GM12873 (cell line): ENCODE data around the gene CD28.

Source experiments
- TF ChIP-seq, protein P1 (sequence below): IDR thresholded peaks from 2 replicates; pipeline ENCODE4 v1.5.1; 2012; ENCODE audit warnings: low read depth, mild to moderate bottlenecking, moderate library complexity, low read length, control low read depth; ENCODE audit not compliant: insufficient read depth; ENCODE audit errors: missing control alignments

CD28 gene

DNA sequence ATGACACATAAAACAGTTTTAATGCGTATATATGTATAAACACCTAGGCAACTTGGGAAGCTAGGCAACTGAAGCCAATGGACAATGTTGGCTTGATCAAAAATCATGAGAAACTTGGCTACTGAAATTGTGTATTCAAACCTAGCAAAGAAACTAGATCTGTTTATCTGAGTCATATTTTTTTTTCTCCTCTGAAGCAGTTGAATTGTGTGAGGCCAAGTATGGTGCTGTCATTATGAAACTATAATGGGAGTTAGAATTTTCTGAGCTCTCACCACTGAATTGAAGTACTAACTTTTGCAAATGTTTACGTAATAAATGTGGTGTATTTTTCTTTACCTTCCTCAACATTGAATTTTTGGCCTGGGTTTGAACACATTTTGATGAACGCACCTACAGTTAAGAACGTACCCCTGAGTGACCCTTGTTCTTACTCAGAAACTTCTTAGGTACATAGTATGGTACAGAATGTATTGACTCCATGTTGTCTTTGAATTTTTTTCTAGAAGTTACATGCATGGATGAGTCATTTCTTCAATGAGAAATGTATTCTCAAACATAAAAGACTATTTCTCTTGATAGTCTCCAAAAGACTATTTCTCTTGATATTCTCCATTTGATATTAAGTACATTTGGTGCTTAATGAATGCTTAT lies 23.8 kb downstream of the CD28 start:
- TF ChIP-seq, protein P1, sequence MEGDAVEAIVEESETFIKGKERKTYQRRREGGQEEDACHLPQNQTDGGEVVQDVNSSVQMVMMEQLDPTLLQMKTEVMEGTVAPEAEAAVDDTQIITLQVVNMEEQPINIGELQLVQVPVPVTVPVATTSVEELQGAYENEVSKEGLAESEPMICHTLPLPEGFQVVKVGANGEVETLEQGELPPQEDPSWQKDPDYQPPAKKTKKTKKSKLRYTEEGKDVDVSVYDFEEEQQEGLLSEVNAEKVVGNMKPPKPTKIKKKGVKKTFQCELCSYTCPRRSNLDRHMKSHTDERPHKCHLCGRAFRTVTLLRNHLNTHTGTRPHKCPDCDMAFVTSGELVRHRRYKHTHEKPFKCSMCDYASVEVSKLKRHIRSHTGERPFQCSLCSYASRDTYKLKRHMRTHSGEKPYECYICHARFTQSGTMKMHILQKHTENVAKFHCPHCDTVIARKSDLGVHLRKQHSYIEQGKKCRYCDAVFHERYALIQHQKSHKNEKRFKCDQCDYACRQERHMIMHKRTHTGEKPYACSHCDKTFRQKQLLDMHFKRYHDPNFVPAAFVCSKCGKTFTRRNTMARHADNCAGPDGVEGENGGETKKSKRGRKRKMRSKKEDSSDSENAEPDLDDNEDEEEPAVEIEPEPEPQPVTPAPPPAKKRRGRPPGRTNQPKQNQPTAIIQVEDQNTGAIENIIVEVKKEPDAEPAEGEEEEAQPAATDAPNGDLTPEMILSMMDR, result no peak

DNA sequence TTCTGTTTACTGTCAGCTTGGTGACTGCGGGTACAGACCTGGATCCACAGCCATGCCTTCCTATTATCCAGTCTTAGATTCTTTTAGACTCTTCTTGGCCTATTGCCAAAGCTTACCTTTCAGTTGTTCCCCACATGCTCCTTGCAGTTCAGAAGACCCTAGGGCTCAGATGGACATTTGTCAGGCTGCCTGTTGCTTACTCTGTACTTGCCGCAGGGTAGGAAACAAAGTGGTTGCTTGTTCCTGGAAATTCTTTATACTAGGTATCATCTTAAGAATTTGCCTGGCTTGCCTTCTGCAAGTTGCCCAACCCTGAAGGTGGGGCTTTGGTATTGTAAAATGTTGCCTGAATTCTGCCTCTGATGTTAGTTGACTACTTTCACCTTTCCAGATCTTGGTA lies 24.4 kb downstream of the CD28 start:
- TF ChIP-seq, protein P1, result no peak

DNA sequence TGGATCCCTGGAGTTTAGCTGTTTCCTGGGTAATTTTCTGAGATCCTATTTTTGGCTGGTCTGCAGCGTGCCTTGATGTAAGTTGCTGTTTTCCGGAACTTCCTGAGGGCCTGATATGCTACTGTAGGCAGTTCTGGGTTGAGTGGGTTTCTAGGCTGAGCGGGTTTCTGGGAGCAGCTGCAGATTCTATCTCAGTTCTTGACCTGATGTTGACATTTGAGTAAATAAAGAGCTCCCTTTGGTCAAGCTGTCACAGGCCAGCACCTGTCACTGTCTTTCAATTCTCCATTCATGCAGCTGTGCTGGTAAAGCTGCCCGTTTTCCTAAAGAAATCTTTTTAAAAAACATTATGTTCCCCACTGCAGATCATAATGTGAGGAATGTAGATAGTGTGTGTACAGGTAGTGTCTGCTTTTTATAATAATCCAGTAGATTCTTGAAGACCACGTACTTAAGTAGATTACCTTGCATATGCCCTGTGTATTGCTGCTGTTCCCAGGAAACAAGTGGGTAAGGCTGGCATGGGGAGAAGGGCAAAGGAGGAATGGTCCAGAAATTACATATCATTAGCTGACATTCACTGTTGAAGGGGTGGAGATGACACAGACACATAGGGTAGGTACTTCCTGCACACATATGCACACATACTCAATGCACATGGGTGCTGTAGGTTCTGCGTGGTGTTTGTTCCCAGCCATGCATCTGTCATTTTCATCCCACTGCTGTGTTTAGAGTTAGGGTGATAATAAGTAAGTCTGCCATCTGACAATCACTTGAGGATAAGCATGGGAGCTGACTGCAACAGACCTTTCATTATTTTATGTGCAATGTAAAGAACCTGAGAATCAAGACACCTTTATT lies 25.9 kb downstream of the CD28 start:
- TF ChIP-seq, protein P1, result no peak

DNA sequence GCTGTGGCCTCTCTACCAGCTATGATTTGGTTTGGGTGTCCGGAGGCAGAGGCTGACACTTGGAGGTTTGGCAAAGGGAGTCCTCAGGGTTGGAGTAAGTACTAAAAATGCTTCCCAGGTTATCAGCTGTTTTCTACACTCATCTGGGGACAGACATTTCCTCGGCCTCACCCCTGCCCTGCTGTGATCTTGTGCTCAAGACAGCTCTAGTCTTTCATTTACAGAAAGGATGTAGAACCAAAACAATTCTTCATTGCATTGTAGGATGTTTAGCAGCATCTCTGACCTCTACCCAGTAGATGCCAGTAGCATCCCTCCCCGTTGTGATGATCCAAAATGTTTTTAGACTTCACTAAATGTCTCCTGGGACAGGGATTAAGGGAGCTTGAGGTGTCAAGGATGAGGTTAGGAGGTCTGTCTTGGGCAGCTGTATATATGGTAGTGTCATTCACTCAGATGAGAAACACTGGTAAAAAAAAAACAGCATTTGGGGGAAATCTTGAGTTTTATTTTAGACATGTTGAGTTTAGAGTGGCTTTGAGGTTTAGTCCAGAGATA lies 26.6 kb downstream of the CD28 start:
- TF ChIP-seq, protein P1, result no peak

DNA sequence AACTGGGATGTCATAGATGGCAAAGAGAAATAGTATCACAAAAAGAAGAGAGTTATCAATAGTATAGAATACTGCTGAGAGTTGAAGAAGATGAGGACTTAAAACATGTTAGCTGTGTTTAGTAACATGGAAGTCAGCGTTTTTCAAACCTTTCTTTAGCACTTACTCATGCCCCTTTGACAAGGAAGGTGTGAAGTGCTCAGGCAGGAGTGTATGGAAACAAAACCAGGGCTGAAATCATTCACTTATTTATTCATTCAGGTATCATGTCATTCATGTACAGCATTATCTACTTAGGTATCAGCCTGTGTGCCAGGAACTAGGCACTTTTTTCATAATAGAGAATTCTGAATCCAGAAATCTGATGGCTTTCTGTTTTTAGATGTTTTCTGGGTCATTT lies 27.2 kb downstream of the CD28 start:
- TF ChIP-seq, protein P1, result no peak

DNA sequence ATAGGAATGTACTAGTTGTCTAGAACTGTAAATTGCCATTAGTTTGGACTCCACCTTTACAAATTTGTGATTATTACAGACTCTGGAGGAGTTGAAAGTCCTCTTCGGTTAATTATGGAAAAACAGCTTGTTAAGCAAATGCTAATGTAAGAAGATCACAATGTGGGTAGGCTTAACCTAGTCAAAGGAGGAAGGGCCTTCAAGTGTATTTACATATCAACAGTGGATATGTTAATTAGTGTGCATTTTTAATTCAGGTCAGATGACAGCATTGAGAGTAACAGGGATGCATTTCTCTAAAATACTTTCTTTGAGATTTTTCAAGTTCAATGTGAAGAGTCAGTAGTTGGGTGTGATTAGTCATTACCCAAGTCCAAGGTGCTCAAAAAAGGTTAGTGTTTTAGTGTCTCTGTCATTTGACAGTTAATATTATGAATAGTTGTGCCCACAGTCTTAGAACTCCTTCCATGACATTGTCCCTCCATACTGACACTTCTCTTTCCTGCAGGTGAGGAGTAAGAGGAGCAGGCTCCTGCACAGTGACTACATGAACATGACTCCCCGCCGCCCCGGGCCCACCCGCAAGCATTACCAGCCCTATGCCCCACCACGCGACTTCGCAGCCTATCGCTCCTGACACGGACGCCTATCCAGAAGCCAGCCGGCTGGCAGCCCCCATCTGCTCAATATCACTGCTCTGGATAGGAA lies 28.0 kb downstream of the CD28 start:
- TF ChIP-seq, protein P1, result no peak

DNA sequence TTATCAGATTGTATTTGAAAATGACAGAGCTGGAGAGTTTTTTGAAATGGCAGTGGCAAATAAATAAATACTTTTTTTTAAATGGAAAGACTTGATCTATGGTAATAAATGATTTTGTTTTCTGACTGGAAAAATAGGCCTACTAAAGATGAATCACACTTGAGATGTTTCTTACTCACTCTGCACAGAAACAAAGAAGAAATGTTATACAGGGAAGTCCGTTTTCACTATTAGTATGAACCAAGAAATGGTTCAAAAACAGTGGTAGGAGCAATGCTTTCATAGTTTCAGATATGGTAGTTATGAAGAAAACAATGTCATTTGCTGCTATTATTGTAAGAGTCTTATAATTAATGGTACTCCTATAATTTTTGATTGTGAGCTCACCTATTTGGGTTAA lies 30.9 kb downstream of the CD28 start:
- TF ChIP-seq, protein P1, result no peak
